A549 (cell line): ENCODE measurements around the gene FKBP3. TPM values are rescaled to one million over a fixed set of nuclear protein-coding genes. Genes with fewer than 3 reads are reported as not detected.

Experiments
- ATAC-seq, 2 experiments: fragments of 200-7000 bp in 1 of 2; fragments of >200 bp in 1 of 2; cut with Nextera tagmentation in 1 of 2; cut with Tn5 transposase in 1 of 2; 3 replicates each; pipeline versions ENCODE4 v1.8.0 to v1.9.1; 2018 to 2020; ENCODE audit warnings: mild to moderate bottlenecking in 1 of 2, moderate library complexity in 1 of 2
- CTCF ChIA-PET: fragments of 300-600 bp; sonication (Branson Sonifier 250); formaldehyde crosslinking; extraction: SDS; loops from one replicate; lab custom pipeline; 2021; ENCODE audit warnings: antibody characterized with exemption, inconsistent platforms; lab: Yijun Ruan, JAX
- POLR2A ChIA-PET: fragments of 350-600 bp; formaldehyde crosslinking; extraction: SDS; loops from one replicate; lab custom pipeline; 2021; ENCODE audit warnings: antibody characterized with exemption, inconsistent platforms; lab: Yijun Ruan, JAX
- DNase-seq, 2 experiments: peaks; one replicate each; pipeline versions ENCODE4 v3.0.0 to v3.0.0-alpha.2; 2011 to 2016; ENCODE audit warnings: low read depth in 1 of 2, low spot score in 1 of 2
- FAIRE-seq: peaks from 2 replicates; lab custom pipeline; 2011; peaks lifted over from hg19 to GRCh38; lab: Jason Lieb, UNC
- H3K27ac ChIP-seq, 2 experiments: fragments of >200 bp; sonication (Bioruptor Twin); formaldehyde crosslinking; 3 replicates each; pipeline ENCODE4 v1.5.1; 2016 to 2017
- H3K4me1 ChIP-seq: fragments of >200 bp; sonication (Bioruptor Twin); formaldehyde crosslinking; 3 replicates; pipeline ENCODE4 v1.6.1; 2016
- H3K4me2 ChIP-seq: fragments of >200 bp; sonication (Bioruptor Twin); formaldehyde crosslinking; 3 replicates; pipeline ENCODE4 v1.6.1; 2016
- H3K4me3 ChIP-seq: fragments of >200 bp; sonication (Bioruptor Twin); formaldehyde crosslinking; 3 replicates; pipeline ENCODE4 v1.5.1; 2016
- H3K9me3 ChIP-seq: fragments of >200 bp; sonication (Bioruptor Twin); formaldehyde crosslinking; 3 replicates; pipeline ENCODE4 v1.6.1; 2016
- CBX2 ChIP-seq: fragments of 200-600 bp; sonication (generic); IDR thresholded peaks from 2 replicates; pipeline ENCODE4 v1.6.1; 2016; ENCODE audit warnings: low read depth, mild to moderate bottlenecking, borderline replicate concordance
- CBX8 ChIP-seq: fragments of 200-600 bp; sonication (generic); IDR thresholded peaks from 2 replicates; pipeline ENCODE4 v1.6.1; 2016
- CEBPB ChIP-seq, 2 experiments: fragments of >200 bp in 1 of 2; sonication (Bioruptor Twin) in 1 of 2; formaldehyde crosslinking in 1 of 2; IDR thresholded peaks; 2 replicates each; pipeline ENCODE4 v1.6.1; 2012 to 2016
- EHF ChIP-seq: fragments of 250-450 bp; sonication (Bioruptor Pico); IDR thresholded peaks from 2 replicates; pipeline ENCODE4 v1.5.0; 2020; ENCODE audit warnings: mild to moderate bottlenecking
- EHMT2 ChIP-seq: fragments of 200-600 bp; sonication (generic); IDR thresholded peaks from 2 replicates; pipeline ENCODE4 v1.6.1; 2016; ENCODE audit warnings: antibody characterized with exemption, low read depth, mild to moderate bottlenecking, moderate library complexity
- FOSB ChIP-seq: fragments of 250-450 bp; sonication (Bioruptor Pico); IDR thresholded peaks from 2 replicates; pipeline ENCODE4 v1.5.0; 2020; ENCODE audit warnings: mild to moderate bottlenecking, moderate library complexity
- FOXS1 ChIP-seq: fragments of 250-450 bp; sonication (Bioruptor Pico); IDR thresholded peaks from 2 replicates; pipeline ENCODE4 v1.5.0; 2020; ENCODE audit warnings: mild to moderate bottlenecking, moderate library complexity
- HDAC2 ChIP-seq: fragments of 200-600 bp; sonication (generic); IDR thresholded peaks from 2 replicates; pipeline ENCODE4 v1.6.1; 2016
- HEYL ChIP-seq: fragments of 250-450 bp; sonication (Bioruptor Pico); IDR thresholded peaks from 2 replicates; pipeline ENCODE4 v1.8.0; 2021; ENCODE audit warnings: mild to moderate bottlenecking, moderate library complexity
- HOXA7 ChIP-seq: fragments of 250-450 bp; sonication (Bioruptor Pico); IDR thresholded peaks from 2 replicates; pipeline ENCODE4 v1.5.0; 2020; ENCODE audit warnings: mild to moderate bottlenecking, moderate library complexity
- HOXB5 ChIP-seq: fragments of 250-450 bp; sonication (Bioruptor Pico); IDR thresholded peaks from 2 replicates; pipeline ENCODE4 v1.5.0; 2020; ENCODE audit warnings: mild to moderate bottlenecking, moderate library complexity
- KDM5A ChIP-seq: fragments of 200-600 bp; sonication (generic); IDR thresholded peaks from 2 replicates; pipeline ENCODE4 v1.6.1; 2016; ENCODE audit warnings: antibody characterized with exemption, mild to moderate bottlenecking
- MAFK ChIP-seq: fragments of 450-650 bp; IDR thresholded peaks from 2 replicates; pipeline ENCODE4 v1.6.1; 2014; ENCODE audit not compliant: partially characterized antibody
- MYC ChIP-seq: IDR thresholded peaks from 2 replicates; pipeline ENCODE4 v1.6.1; 2012; ENCODE audit warnings: mild to moderate bottlenecking, inconsistent platforms, low read length, improper control_type of control experiment, borderline replicate concordance
- NFE2L2 ChIP-seq: fragments of 150-350 bp; conservative IDR thresholded peaks from 2 replicates; pipeline ENCODE4 v1.6.1; 2014; ENCODE audit warnings: low read length
- PHF8 ChIP-seq: fragments of 200-600 bp; sonication (generic); IDR thresholded peaks from 2 replicates; pipeline ENCODE4 v1.6.1; 2016; ENCODE audit warnings: low read depth, mild to moderate bottlenecking, antibody characterized with exemption, moderate library complexity, borderline replicate concordance
- RNF2 ChIP-seq: fragments of 200-600 bp; sonication (generic); IDR thresholded peaks from 2 replicates; pipeline ENCODE4 v1.6.1; 2016; ENCODE audit warnings: low read depth, mild to moderate bottlenecking, antibody characterized with exemption, moderate library complexity, borderline replicate concordance
- SREBF2 ChIP-seq: fragments of 450-650 bp; IDR thresholded peaks from 2 replicates; pipeline ENCODE4 v1.6.1; 2014; ENCODE audit warnings: mild to moderate bottlenecking, moderate library complexity
- TFCP2L1 ChIP-seq: fragments of 250-450 bp; sonication (Bioruptor Pico); IDR thresholded peaks from 2 replicates; pipeline ENCODE4 v1.5.0; 2021; ENCODE audit warnings: mild to moderate bottlenecking
- ZNF302 ChIP-seq: fragments of 250-450 bp; sonication (Bioruptor Pico); IDR thresholded peaks from 2 replicates; pipeline ENCODE4 v1.9.0; 2021; ENCODE audit warnings: inconsistent platforms, mild to moderate bottlenecking, moderate library complexity
- ZSCAN20 ChIP-seq: fragments of 250-450 bp; sonication (Bioruptor Pico); IDR thresholded peaks from 2 replicates; pipeline ENCODE4 v1.8.0; 2022; ENCODE audit warnings: mild to moderate bottlenecking, moderate library complexity
- WGBS: methylation state at CpG from one replicate; pipeline ENCODE4 v1.1.6; 2017; ENCODE audit errors: missing lambda C conversion rate; 5-methylcytosine and 5-hydroxymethylcytosine counted together
- polyA plus RNA-seq, 4 experiments: library from polyadenylated mRNA; depleted of rRNA in 3 of 4; stranded (reverse); fragments of >200 nt; fragmentation: RNase III in 1 of 4; extraction: RNeasy Plus Mini Kit Qiagen cat#74134 plus additional on column Dnase treatment in 1 of 4; gene quantifications; 2 replicates in 3 of 4; 3 replicates in 1 of 4; pipeline ENCODE4 v1.2.3, GENCODE V29; 2011 to 2017
- TF ChIP-seq, protein P1 (sequence below): fragments of 250-450 bp; sonication (Bioruptor Pico); IDR thresholded peaks from 2 replicates; pipeline ENCODE4 v1.5.0; 2020; ENCODE audit warnings: low read depth, mild to moderate bottlenecking, moderate library complexity
- TF ChIP-seq, protein P2 (sequence below): fragments of >200 bp; sonication (Bioruptor Twin); formaldehyde crosslinking; IDR thresholded peaks from 3 replicates; pipeline ENCODE4 v1.6.1; 2016
- TF ChIP-seq, protein P3 (sequence below): IDR thresholded peaks from 2 replicates; pipeline ENCODE4 v1.6.1; 2012
- TF ChIP-seq, protein P4 (sequence below): fragments of 200-600 bp; sonication (generic); IDR thresholded peaks from 2 replicates; pipeline ENCODE4 v1.6.1; 2016; ENCODE audit warnings: antibody characterized with exemption, mild to moderate bottlenecking, moderate library complexity
- TF ChIP-seq, protein P5 (sequence below): IDR thresholded peaks from 2 replicates; pipeline ENCODE4 v1.6.1; 2012; ENCODE audit warnings: low read depth, borderline replicate concordance
- TF ChIP-seq, protein P6 (sequence below): fragments of >200 bp; sonication (Bioruptor Twin); formaldehyde crosslinking; IDR thresholded peaks from 3 replicates; pipeline ENCODE4 v1.5.1; 2016

Gene FKBP3
- polyA plus RNA-seq, 2 of the 4 experiments (the other 2 are of a cell fraction) = 158 to 202 TPM

DNA sequence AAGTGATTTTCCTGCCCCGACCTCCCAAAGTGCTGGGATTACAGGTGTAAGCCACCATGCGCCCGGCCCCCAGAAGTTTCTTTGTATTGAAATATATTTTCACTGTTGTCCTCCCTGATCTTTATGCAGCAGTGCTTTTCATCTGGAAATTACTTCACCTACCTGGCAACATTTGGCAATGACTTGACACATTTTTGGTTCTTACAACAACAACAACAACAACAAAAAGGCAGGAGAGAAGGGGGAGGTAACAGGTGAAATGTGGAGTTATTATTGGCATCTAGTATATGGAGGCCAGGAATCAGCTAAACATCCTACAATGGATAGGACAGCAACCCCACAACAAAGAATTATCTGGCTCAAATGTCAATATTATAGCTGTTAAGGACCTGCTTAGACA is 15.3 kb upstream of the FKBP3 start:
- POLR2A ChIA-PET = no interaction called here
- FAIRE-seq = no peak
- Histone ChIP-seq H3K4me3 (no peak overlapping the region), H3K9me3 (no peaks in the 10 kb centered on the region), H3K4me1 (no peaks in the 10 kb centered on the region), H3K27ac (no peak overlapping the region), H3K4me2 (no peak overlapping the region)
- CTCF ChIA-PET = no interaction called here
- DNase-seq = no peak
- 88% methylated on average over 3 of the region's 3 CpGs for WGBS
- no peak for ATAC-seq
- TF ChIP-seq, protein P1, sequence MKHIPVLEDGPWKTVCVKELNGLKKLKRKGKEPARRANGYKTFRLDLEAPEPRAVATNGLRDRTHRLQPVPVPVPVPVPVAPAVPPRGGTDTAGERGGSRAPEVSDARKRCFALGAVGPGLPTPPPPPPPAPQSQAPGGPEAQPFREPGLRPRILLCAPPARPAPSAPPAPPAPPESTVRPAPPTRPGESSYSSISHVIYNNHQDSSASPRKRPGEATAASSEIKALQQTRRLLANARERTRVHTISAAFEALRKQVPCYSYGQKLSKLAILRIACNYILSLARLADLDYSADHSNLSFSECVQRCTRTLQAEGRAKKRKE (CRISPR knock-in tag) = no peak
- TF ChIP-seq NFE2L2 (peak; percentile 68), HOXB5 (CRISPR knock-in tag) (no peak), HDAC2 (no peak), CBX2 (no peak), MAFK (peak; percentile 16), ZNF302 (no peak), KDM5A (no peak)

DNA sequence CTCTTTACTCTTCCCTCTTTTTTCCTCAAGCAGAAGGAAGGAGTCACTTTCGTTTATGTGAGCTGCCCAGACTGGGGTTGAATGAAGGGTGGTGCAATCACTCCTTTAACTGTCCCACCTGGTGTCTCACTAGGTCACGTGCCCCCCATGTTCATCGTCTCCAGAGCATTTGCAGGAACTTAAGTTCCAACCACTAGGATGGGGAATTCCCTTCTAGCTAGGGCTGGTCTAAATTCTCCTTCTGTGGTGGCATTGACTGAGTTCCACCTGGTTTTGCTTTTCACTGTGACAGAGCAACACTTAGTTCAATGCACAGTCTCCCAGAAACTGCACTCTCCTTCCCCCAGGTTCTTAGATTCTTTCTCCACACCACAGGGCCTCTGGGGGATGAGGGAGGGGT is 10.9 kb upstream of the FKBP3 start:
- no peak overlapping the region for H3K4me3 ChIP-seq
- TF ChIP-seq HEYL (no peak), MYC (no peak), TFCP2L1 (CRISPR knock-in tag) (no peak), NFE2L2 (no peak), ZSCAN20 (CRISPR knock-in tag) (no peak), CEBPB (IDR thresholded peaks at IDR 0.05) (no peak), EHMT2 (no peak), CBX2 (no peak), HOXA7 (no peak), CBX8 (no peak)
- TF ChIP-seq, protein P2, sequence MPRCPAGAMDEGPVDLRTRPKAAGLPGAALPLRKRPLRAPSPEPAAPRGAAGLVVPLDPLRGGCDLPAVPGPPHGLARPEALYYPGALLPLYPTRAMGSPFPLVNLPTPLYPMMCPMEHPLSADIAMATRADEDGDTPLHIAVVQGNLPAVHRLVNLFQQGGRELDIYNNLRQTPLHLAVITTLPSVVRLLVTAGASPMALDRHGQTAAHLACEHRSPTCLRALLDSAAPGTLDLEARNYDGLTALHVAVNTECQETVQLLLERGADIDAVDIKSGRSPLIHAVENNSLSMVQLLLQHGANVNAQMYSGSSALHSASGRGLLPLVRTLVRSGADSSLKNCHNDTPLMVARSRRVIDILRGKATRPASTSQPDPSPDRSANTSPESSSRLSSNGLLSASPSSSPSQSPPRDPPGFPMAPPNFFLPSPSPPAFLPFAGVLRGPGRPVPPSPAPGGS = no peak
- TF ChIP-seq, protein P3, sequence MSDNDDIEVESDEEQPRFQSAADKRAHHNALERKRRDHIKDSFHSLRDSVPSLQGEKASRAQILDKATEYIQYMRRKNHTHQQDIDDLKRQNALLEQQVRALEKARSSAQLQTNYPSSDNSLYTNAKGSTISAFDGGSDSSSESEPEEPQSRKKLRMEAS = no peak
- H3K4me2 ChIP-seq = no peak overlapping the region
- ATAC-seq = no peak
- no peak overlapping the region for H3K27ac ChIP-seq
- no peak for FAIRE-seq
- H3K4me1 ChIP-seq = no peaks in the 10 kb centered on the region
- POLR2A ChIA-PET = no interaction called here
- WGBS = 74% methylated on average over 3 of the region's 3 CpGs
- DNase-seq = no peak
- no peaks in the 10 kb centered on the region for H3K9me3 ChIP-seq
- CTCF ChIA-PET = no interaction called here

DNA sequence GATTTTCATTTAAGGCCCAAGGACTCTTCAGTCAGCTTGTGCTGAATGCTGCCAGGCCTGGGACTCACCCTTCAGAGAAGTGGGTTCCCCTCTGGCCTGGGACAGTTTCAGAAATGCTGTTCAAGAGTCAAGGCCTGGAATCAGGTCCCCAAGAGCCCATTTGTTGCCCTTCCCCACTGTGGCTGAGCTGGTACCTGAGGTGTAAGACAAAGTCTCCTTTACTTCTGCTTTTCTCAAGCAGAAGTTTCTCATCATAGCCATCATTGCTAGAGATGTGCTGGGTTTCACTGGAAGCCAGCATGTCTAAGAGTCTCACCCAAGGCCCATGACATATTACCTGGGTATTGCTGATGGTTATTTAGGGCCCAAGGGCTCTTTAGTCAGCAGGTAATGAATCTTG is 10.4 kb upstream of the FKBP3 start:
- H3K4me1 ChIP-seq = no peaks in the 10 kb centered on the region
- H3K9me3 ChIP-seq = no peaks in the 10 kb centered on the region
- ATAC-seq = no peak
- H3K4me3 ChIP-seq = no peak overlapping the region
- POLR2A ChIA-PET = no interaction called here
- DNase-seq = no peak
- CTCF ChIA-PET = no interaction called here
- H3K4me2 ChIP-seq = no peak overlapping the region
- no peak for FAIRE-seq
- no peak overlapping the region for H3K27ac ChIP-seq
- TF ChIP-seq, protein P4, sequence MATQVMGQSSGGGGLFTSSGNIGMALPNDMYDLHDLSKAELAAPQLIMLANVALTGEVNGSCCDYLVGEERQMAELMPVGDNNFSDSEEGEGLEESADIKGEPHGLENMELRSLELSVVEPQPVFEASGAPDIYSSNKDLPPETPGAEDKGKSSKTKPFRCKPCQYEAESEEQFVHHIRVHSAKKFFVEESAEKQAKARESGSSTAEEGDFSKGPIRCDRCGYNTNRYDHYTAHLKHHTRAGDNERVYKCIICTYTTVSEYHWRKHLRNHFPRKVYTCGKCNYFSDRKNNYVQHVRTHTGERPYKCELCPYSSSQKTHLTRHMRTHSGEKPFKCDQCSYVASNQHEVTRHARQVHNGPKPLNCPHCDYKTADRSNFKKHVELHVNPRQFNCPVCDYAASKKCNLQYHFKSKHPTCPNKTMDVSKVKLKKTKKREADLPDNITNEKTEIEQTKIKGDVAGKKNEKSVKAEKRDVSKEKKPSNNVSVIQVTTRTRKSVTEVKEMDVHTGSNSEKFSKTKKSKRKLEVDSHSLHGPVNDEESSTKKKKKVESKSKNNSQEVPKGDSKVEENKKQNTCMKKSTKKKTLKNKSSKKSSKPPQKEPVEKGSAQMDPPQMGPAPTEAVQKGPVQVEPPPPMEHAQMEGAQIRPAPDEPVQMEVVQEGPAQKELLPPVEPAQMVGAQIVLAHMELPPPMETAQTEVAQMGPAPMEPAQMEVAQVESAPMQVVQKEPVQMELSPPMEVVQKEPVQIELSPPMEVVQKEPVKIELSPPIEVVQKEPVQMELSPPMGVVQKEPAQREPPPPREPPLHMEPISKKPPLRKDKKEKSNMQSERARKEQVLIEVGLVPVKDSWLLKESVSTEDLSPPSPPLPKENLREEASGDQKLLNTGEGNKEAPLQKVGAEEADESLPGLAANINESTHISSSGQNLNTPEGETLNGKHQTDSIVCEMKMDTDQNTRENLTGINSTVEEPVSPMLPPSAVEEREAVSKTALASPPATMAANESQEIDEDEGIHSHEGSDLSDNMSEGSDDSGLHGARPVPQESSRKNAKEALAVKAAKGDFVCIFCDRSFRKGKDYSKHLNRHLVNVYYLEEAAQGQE = no peak
- TF ChIP-seq SREBF2 (no peak), RNF2 (no peak), FOXS1 (CRISPR knock-in tag) (no peak), PHF8 (no peak), MAFK (no peak), ZSCAN20 (CRISPR knock-in tag) (no peak), HEYL (no peak), EHF (CRISPR knock-in tag) (no peak), NFE2L2 (no peak), FOSB (no peak)
- TF ChIP-seq, protein P5, sequence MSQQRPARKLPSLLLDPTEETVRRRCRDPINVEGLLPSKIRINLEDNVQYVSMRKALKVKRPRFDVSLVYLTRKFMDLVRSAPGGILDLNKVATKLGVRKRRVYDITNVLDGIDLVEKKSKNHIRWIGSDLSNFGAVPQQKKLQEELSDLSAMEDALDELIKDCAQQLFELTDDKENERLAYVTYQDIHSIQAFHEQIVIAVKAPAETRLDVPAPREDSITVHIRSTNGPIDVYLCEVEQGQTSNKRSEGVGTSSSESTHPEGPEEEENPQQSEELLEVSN = no peak
- TF ChIP-seq, protein P6, sequence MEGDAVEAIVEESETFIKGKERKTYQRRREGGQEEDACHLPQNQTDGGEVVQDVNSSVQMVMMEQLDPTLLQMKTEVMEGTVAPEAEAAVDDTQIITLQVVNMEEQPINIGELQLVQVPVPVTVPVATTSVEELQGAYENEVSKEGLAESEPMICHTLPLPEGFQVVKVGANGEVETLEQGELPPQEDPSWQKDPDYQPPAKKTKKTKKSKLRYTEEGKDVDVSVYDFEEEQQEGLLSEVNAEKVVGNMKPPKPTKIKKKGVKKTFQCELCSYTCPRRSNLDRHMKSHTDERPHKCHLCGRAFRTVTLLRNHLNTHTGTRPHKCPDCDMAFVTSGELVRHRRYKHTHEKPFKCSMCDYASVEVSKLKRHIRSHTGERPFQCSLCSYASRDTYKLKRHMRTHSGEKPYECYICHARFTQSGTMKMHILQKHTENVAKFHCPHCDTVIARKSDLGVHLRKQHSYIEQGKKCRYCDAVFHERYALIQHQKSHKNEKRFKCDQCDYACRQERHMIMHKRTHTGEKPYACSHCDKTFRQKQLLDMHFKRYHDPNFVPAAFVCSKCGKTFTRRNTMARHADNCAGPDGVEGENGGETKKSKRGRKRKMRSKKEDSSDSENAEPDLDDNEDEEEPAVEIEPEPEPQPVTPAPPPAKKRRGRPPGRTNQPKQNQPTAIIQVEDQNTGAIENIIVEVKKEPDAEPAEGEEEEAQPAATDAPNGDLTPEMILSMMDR = no peak
